EH (cell line): Measurements from ENCODE around the gene SPOCK1.

ENCODE experiments used
- DNase-seq: peaks from one replicate; pipeline ENCODE4 v3.0.0-alpha.2; 2015; ENCODE audit warnings: low read depth

Gene SPOCK1

DNA sequence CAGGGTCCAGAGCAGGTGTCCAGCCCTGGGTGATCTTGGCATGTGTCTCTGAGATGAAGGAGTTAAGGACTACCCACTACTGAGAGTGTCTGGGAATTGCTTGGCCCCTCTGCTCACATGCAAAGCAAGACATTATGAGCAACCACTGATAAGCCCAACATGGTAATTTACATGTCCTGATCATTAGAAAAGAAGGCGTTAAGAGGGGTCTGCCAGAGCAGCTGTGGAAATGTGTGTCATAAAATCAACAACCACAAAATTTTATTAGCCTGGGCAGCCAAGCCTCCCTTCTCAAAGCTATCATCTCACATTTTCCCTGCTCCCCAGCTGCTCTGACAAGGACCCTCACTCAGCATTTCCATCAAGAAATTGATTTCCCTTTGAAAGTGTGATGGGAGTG, 351.0 kb downstream of the SPOCK1 start:
- peak; percentile 26 for DNase-seq

DNA sequence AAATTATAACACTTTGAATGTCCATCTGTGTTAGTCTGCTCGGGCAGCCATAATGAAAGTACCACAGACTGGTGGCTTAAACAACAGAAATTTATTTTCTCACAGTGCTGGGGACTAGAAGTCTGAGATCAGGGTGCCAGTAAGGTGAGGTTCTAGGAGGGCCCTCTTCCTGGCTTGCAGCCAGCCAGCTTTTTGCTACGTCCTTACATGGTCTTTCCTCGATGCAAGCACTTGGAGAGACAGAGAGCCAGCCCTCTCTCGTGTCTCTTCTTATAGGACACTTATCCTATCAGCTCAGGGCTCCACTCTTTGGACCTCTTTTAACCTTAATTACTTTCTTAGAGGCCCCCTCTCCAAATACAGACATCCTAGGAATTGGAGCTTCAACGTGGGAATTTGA, 351.8 kb downstream of the SPOCK1 start:
- DNase-seq = peak; percentile 3

DNA sequence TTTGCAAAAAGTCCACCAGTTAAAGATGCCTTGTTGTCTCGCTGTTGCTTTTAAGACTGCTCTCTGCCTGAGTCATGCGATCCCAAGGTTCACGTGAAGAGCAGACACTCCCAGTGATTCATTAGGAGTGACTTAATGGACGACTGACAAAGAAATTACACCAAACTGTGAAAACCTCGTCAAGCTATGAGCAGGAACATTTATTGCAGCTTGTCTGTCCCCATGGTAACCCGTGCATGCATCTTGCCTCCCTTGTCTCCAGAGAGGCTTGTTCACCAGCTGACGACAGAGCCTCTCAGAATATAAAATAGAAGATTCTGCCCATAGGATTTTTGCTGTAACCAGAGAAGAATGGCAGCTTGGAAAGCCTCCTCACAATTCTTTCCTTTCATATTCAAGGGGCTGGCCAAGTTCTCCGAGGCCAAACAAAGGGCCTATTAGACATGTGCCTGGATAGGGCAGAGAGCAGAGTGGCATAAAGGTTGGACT, 352.7 kb downstream of the SPOCK1 start:
- peak; percentile 100 for DNase-seq

DNA sequence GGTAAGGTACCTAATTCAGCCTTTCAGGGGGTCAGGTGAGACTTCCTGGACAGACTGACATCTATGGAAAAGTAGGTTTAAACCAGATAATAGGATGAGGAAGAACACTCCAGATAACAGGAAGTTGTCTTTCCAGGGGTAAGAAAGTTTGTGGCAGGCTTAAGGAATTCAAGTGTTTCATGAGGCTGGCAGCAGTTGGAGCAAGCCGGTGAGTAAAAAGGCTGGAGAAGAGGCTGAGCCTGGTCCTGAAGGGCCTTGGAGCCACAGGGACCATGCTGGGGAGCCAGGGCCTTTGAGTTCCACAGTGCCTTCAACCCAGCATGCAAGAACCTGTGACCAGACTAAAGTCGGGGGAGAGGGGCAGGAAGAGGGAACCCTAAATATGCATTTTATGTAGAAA, 353.4 kb downstream of the SPOCK1 start:
- peak; percentile 72 for DNase-seq

DNA sequence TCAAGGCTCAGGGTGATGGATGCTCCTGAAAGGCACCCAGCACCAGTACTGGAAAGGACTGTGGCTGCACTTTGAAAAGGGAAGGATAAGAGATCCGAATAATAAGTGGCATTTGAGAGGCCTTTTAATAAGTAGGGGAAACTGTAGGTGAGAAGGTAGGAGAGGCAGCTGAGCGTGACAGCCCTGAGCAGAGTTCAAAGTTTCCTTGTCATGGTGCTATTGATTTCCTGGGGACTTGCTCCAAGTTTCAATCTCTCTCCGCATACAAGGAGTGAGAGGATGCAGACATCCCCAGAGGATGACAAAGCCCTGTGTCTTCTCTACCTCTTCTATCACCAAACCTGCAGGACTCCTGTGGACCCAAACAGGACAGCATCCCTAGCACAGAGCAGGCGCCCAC, 354.5 kb downstream of the SPOCK1 start:
- no peak for DNase-seq

DNA sequence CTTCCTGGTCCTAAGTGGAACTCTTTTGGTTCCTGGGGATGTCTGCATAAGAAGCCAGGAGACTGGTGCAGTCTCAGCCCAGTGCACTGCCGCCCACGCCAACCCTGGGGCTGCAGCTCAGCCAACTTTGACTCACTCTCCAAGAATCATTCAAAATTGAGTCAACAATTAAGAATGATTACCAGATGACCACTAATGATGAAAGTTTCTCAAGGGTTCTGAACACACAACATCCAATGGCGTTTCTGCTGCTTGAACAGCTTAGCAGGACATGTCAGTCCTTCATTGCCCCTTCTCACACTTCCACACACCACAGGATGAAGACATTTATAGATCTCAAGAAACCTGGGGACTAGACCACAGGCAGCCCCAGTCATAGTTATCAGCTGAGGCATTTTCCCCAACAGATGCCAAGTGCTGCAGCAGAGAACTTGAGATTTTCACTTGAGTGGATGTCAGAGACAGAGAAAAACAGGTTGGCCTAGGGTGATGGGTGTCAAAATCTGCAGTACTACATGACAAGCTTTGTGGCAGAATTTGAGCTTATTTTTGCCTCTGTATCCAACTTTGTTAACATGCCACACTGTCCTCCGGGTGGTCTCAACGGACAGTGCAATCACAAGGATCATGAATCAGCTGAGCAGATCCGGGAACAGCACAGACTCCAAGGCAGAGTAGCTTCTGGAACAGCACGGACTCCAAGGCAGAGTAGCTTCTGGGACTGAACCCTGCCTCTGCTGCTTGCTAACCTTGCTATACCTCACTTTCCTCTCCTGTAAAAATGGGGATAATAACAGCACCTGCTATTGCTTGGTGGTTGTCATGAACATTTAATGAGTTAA, 356.1 kb downstream of the SPOCK1 start:
- peak; percentile 99 for DNase-seq

DNA sequence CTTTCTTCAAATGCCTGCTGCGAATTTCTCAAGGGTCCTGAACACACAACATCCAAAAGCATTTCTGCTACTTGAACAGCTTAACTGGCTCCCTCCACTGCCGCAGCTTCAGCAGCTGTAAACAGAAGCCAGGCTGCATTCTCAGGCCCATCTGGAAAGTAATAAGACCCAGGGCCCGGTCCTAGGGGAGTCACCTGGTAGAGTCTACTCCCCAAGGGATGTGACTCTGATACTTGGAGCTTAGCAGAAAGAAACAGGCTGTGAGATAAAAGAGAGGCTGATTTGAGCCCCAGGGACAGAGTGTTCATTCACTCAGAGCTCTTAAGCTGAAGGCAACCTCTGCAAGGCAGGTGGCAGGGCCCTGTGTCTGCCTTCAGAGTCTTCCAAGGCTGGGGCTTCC, 356.8 kb downstream of the SPOCK1 start:
- DNase-seq = no peak

DNA sequence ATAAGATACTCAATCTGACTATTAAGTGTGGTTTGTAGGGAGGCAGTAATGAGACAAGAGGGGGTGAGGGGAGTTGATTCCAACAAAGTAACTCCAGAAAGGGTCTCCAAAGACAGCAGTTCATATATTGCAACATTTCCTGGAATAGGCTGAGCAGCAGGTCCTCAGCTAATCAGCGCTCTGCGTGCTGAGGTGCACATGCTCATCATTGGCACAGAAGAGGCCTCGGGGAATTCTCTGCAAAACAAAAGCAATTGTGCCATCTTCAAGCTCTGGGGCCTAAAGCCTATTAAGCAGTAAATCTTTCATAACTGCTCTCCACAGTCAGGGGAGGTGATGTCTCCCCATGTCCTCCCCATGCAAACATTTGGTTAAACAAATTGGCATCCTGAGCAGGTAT, 357.3 kb downstream of the SPOCK1 start:
- DNase-seq = peak; percentile 50

DNA sequence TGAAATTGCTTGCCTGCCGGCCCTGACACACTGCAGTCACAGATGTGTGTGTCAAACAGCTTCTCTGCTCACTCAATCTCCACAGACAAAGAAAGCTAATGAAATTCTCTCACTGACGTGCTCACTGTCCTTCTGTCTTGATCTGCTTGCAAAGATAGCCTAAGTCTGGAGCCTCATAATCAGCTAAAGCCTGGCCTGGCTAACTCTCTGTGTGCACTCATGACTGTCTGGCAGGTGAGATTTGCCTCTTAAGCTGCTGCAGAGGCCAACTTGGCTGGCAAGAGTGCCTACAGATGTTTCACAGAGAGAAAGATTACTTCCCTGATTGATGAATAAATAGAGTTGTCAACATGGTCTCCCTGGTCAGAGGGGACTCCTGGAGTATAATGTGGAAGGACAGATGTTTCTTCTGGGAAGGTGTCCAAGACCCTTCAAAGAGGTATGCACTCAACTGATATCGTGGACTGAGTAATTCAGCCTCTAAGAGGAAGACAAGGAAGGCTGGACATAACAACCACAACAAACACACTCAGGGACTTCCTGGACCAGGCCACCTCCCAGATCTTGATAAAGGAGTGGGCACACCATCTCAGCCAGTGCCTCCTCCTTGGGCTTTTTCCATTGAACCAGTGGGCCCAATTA, 362.0 kb downstream of the SPOCK1 start:
- DNase-seq = no peak

DNA sequence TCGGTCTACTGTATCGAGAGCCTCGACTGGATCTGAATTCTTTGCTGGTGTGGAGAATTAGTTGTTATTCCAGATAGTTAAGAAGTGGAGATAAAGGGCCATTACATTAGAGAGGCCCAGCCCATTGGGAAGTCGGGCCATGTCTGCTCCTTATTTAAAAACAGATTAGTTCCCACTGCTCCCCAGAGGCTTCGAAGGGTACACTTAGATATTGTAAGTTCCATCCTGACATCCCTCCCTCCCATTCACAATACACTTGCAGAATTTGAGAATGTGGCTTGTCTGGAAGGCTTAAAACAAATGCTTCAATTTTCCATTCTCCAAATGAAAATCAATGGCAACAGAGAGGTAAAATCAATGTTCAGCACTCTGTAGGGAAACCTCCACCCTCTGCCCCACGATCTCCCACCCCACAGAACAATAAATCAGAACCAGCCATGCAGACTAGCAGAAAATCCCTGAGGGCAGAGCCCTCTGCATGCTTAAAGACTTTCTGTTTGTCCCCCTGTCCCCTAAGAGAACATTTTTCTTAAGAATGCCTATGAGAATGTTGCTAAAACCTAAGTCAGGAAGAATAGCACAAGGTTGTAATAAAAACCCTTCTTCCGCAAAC, 364.1 kb downstream of the SPOCK1 start:
- no peak for DNase-seq

DNA sequence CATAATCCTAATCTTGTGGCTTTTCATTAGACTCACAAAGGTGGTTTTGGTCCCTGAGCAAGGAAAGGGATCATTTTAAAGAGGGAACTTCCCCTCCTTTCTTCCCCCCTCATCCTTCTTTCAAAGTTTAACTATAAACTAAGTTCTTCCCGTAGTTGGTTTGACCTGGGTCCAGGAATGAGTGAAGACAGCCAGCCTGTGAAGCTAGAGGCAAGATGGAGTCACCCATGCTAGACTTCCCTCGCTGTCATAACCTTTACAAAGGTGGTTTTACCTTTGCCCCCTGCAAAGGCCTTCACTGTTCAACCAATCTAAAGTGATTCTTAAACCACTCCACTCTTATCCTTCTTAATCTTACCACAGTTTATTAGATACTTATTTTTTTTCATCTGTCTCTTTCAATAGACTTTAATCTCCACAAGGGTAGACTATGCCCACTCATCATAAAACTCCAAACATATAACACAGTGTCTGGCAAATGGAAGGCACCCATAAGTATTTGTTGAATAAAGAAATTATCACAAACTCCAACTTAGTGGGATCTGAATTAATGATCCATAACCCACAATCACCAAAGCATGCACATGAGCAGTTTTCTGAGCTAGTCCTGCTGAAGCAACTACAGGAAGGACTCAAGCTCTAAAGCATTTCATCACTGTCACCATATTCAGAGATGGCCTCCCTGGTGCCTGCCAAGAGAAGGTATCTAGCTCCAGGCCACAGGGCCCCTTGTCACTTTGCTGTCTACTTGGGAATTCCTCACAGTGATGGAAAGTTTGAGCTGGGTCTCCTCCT, 369.0 kb downstream of the SPOCK1 start:
- no peak for DNase-seq

DNA sequence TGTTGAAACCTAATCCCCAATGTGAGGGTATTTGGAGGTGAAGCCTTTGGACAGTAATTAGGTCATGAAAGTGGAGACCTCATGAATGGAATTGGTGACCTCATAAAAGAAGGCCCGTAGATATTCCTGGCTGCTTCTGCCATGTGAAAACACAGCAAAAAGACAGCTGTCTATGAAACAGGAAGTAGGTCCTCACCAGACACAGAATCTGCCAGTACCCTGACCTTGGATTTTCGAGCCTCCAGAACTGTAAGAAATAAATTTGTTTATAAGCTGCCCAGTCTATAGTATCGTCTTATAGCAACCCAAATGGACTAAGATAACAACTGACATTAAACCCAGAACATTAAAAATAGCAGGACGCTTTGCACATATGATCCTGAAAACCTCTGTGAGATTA, 371.1 kb downstream of the SPOCK1 start:
- DNase-seq = no peak

DNA sequence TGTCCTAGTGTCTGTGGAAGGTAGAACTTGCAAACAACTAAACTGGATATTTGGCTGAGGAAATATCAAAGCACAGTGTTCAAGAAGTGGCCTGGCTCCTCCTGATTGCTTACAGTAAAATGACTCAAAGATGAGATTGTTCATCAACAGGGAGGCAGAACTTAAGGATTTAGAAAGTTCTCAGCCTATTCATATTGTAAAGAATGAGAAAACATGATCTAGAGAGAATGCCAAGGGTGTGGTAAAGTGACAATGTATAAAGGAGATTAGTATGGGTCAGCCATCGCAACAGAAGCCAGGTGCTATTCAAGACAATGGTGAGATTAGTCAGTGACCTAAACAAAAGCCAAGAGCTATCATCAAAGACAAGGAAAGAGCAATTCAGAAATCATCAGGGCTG, 372.3 kb downstream of the SPOCK1 start:
- no peak for DNase-seq

DNA sequence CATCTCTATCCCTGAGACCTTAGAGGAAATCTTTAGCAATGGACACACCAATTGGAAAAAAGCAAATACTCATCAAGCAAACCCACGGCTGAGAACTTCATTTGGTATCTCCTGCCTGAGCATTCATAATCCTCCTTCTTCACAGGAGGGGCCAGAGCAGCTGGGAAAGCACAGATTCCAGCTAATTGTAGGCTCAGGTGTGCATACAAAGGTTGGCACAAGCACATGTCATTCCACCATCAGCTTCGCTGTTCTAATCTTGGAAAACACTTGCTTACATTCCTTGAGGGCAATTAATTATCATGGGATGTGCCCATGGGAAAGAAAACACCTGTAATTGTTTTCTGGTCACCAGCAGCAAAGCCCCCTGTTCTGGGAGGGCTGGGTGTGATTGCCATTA, 376.6 kb downstream of the SPOCK1 start:
- DNase-seq = no peak

DNA sequence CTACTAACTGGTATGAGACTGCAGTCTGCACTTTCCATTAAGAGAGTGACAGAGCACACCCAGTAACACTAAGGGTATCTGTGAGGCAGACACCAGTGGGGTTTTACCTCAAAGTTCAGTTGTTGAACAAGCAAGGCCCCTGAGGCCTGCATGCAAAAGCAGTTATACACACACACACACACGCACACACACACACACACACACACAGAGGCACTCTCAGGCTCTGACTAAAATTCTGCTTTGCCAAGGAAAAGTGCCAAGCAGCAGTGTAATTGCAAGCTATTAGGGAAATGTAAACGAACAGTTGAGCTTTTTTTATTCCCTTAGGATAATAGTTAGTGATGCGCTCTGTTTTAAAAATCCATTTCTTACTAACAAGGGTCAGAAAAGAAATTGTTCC, 377.1 kb downstream of the SPOCK1 start:
- peak; percentile 67 for DNase-seq

DNA sequence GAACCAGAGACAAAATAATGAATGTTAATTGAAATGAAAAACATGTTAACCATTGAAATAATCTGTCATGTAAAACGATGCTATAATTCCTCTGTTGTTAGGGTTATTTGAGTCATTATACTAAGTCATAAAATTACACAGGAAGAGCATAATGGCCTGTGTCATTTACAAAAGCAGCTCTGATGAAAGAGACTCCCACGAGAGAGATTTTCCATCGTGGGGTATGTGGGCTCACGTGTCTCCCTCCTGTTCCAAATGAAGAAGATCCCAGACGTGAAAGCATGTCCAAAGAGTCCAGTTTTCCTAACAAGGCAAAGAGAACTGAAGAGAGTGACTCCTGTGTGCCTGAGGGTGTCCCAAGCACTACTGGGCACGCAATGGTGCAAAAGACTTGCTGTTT, 379.8 kb downstream of the SPOCK1 start:
- peak; percentile 61 for DNase-seq

DNA sequence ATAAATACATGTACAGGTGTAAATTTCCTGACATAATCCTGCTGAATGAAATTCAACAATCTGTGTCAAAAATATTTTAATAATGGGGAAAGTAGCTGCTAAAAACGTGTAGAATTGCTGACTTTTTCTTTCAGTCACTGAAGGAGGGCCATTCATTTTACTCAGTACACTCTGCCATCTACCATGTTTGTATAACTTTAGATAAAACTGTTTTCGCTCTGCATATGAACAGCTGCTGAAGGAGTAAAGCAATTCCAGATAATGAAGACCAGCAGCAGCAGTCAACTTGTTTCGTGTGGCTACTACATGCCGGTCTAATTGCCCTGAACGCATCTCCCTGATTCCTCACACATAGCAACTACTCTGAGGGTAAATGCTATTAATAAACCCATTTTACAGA, 380.5 kb downstream of the SPOCK1 start:
- DNase-seq = no peak

DNA sequence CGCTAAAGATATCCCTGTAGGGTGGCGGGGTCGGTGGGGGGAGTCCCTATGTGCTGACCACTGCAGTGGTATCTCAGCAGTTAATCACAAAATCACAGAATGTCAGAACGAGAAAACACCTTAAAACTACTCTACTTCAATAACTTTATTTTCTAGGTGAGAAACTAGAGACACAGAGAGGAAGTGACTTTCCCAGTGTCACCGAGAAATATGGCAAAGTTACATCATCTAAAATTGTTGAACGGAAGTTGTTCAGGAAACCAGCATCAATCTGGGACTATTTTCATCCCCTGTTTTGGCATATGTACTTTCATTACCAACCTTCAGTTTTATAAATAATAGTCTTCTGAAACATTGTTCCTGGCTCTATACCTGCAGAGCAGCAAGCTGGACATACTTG, 384.0 kb downstream of the SPOCK1 start:
- DNase-seq = no peak

DNA sequence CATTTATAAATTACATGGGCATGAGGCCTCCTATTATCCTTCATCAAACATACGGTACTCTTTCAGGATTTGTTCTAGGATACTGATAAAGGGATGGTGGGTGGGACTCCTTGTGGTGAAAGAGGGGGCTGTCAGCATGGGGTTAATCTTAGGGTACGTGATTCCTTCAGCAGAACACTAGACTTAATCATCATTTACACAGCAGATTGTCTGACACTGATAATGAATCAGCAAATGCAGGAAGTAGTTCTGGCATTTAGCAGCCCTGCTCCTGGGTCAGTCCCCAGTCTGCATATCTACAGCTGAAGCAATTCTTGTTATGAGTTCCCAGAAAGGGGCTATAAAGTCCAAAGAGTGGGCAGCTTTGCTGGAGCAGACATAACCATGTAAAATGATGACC, 384.6 kb downstream of the SPOCK1 start:
- DNase-seq = peak; percentile 85

DNA sequence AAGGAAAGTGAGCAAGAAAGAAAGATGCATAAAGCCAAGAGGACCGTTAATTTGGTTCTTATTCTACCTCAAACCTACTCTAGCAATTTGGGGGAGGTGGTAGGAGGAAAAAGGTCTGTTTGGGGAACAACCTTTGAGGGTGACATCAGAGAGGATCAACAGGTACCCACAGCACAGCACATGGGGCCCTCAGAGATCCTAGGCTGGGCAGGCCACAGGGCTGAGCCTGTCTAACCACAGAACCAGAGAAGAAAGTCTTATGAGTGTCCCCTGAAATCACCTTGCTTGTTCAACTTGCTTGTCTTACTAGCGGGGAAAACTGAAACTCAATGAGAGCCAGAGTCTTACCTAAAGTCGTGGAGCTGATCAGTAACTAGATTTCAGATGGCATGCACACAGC, 385.2 kb downstream of the SPOCK1 start:
- DNase-seq = no peak

DNA sequence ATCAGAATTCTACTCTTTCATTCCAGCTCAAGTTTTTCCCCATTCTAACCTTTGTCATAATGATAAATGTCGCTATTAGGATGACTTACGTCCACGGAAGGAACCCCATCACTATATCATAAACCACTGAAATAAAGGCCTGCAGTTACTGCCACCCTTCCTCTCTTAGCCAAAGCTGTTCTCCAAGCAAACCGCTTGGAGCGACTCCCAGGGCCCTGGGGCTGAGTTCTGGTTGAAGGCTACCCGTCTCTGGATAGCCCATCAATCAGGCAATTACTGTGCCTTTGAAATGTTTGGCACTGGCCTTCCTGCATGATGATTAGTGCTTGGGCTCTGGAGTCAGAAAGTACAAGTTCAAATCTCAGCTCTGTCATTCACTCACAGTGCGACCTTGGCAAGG, 386.0 kb downstream of the SPOCK1 start:
- no peak for DNase-seq

DNA sequence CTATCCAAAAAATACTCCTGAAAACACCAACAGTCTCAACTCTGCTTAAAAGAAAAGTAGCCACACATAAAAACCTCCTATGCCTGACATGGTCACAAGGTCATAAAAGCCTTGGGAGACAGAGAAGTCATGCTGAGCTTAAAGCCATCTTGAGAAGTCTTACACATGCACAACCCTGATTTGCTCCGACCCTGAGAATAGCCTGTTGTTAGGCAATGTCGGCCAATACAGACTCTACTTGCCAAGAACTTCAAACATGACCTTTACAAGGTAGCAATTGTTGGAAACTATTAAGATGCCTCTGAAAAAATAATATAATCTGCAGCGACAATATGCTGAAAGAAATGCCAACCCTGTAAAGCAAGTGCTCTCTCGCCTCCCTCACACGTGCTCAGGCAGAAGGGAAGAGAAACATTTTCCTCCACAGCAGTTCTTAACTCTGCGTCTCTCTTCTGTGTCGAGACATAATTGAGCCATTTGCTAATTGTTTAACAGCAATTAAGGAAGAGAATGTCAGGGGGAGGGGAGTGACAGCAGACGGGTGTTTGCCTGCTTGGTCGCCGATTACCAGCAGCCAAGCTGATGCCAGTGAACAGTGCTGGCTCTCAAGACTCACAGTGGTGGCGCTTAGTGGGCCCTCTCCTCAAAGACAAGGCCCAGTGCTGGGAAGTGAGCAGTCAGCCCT, 393.6 kb downstream of the SPOCK1 start:
- no peak for DNase-seq
